H1 (cell line): ENCODE data around the gene KIF25. TPM values are rescaled to one million over a fixed set of nuclear protein-coding genes. Genes with fewer than 3 reads are reported as not detected.

Experiments used
- CTCF ChIA-PET: fragments of 300-600 bp; sonication (Branson Sonifier 250); formaldehyde crosslinking; loops from one replicate; lab custom pipeline; 2021; ENCODE audit not compliant: partially characterized antibody; lab: Charles Lee
- POLR2A ChIA-PET: fragments of 300-600 bp; sonication (Branson Sonifier 250); formaldehyde crosslinking; loops from one replicate; lab custom pipeline; 2021; ENCODE audit warnings: inconsistent platforms; ENCODE audit not compliant: partially characterized antibody; lab: Charles Lee
- DNase-seq, 2 experiments: peaks; one replicate each; pipeline versions ENCODE4 v3.0.0 to v3.0.0-alpha.2; 2010 to 2022; ENCODE audit warnings: low spot score in 2 of 2, low read depth in 1 of 2, mixed read lengths in 1 of 2
- FAIRE-seq: peaks from 2 replicates; lab custom pipeline; 2011; peaks lifted over from hg19 to GRCh38; lab: Jason Lieb, UNC
- H2AFZ ChIP-seq: 2 replicates; pipeline ENCODE4 v1.8.1; 2012; ENCODE audit warnings: low read length, inconsistent platforms
- H2AK5ac ChIP-seq: 2 replicates; pipeline ENCODE4 v1.6.1; 2013; ENCODE audit warnings: low read depth, low read length
- H2BK120ac ChIP-seq: replicated peaks from 2 replicates; pipeline ENCODE3; 2013; ENCODE audit warnings: low read depth, low read length, inconsistent platforms
- H2BK12ac ChIP-seq: 2 replicates; pipeline ENCODE4 v1.6.1; 2013; ENCODE audit warnings: low read depth, low read length
- H2BK15ac ChIP-seq: 2 replicates; pipeline ENCODE4 v1.6.1; 2013; ENCODE audit warnings: low read length
- H2BK20ac ChIP-seq: 2 replicates; pipeline ENCODE4 v1.6.1; 2013; ENCODE audit warnings: low read length
- H2BK5ac ChIP-seq: 2 replicates; pipeline ENCODE4 v1.6.1; 2013; ENCODE audit warnings: low read depth, low read length
- H3K14ac ChIP-seq: 2 replicates; pipeline ENCODE4 v1.6.1; 2013; ENCODE audit warnings: inconsistent platforms; ENCODE audit not compliant: insufficient read length
- H3K18ac ChIP-seq: 2 replicates; pipeline ENCODE4 v1.6.1; 2013; ENCODE audit warnings: low read length; ENCODE audit errors: extremely low read depth
- H3K23ac ChIP-seq: 2 replicates; pipeline ENCODE4 v1.6.1; 2013; ENCODE audit warnings: inconsistent platforms; ENCODE audit not compliant: insufficient read length
- H3K23me2 ChIP-seq: 2 replicates; pipeline ENCODE4 v1.6.1; 2013; ENCODE audit warnings: low read depth, low read length
- H3K27ac ChIP-seq: 2 replicates; pipeline ENCODE4 v1.6.1; 2011; ENCODE audit warnings: low read depth, low read length, inconsistent platforms
- H3K27me3 ChIP-seq, 4 experiments: replicated peaks in 1 of 4; 1 replicate in 1 of 4; 2 replicates in 3 of 4; pipeline versions ENCODE4 v1.6.1 to v1.8.1; 2011 to 2013; ENCODE audit warnings: low read length in 3 of 4, mild to moderate bottlenecking in 3 of 4, inconsistent platforms in 2 of 4, mixed read lengths in 2 of 4, moderate library complexity in 1 of 4; ENCODE audit not compliant: control insufficient read depth in 3 of 4, insufficient read depth in 3 of 4; ENCODE audit errors: extremely low read depth in 1 of 4
- H3K36me3 ChIP-seq, 4 experiments: 2 replicates each; pipeline versions ENCODE4 v1.6.1 to v1.8.1; 2011 to 2013; ENCODE audit warnings: mild to moderate bottlenecking in 4 of 4, low read length in 3 of 4, moderate library complexity in 2 of 4, control low read depth in 1 of 4, inconsistent platforms in 1 of 4; ENCODE audit not compliant: insufficient read depth in 4 of 4, control insufficient read depth in 2 of 4
- H3K4ac ChIP-seq: replicated peaks from 2 replicates; pipeline ENCODE3; 2013; ENCODE audit warnings: low read length, low read depth, mixed read lengths, inconsistent platforms; ENCODE audit not compliant: insufficient read length
- H3K4me1 ChIP-seq, 4 experiments: replicated peaks in 1 of 4; 1 replicate in 1 of 4; 2 replicates in 3 of 4; pipeline versions ENCODE4 v1.6.1 to v1.8.1; 2011 to 2013; ENCODE audit warnings: low read length in 3 of 4, inconsistent platforms in 2 of 4, mixed read lengths in 1 of 4; ENCODE audit not compliant: insufficient read depth in 4 of 4, control insufficient read depth in 3 of 4
- H3K4me2 ChIP-seq, 2 experiments: 2 replicates each; pipeline versions ENCODE4 v1.6.1 to v1.8.1; 2011 to 2013; ENCODE audit warnings: low read depth in 2 of 2, low read length in 2 of 2, control low read depth in 1 of 2, inconsistent platforms in 1 of 2, mild to moderate bottlenecking in 1 of 2; ENCODE audit not compliant: insufficient read depth in 1 of 2
- H3K4me3 ChIP-seq, 4 experiments: fragments of 200-600, 300-600 bp in 1 of 4; sonication (generic), shearing (Covaris generic), sonication (Bioruptor Twin) in 1 of 4; 2 replicates each; pipeline versions ENCODE4 v1.5.1 to v1.8.1; 2011 to 2016; ENCODE audit warnings: low read length in 4 of 4, low read depth in 3 of 4, control low read depth in 2 of 4, inconsistent platforms in 2 of 4, mild to moderate bottlenecking in 2 of 4, mixed read lengths in 1 of 4, moderate library complexity in 1 of 4; ENCODE audit not compliant: insufficient read depth in 2 of 4; ENCODE audit errors: extremely low read depth in 1 of 4
- H3K56ac ChIP-seq: replicated peaks from 2 replicates; pipeline ENCODE3; 2013; ENCODE audit warnings: low read depth, mild to moderate bottlenecking, mixed read lengths, low read length, inconsistent platforms; ENCODE audit not compliant: insufficient read length
- H3K79me1 ChIP-seq: 2 replicates; pipeline ENCODE4 v1.6.1; 2013; ENCODE audit warnings: low read depth, low read length, control low read depth
- H3K79me2 ChIP-seq, 2 experiments: 2 replicates each; pipeline versions ENCODE4 v1.6.1 to v1.8.1; 2012 to 2013; ENCODE audit warnings: low read length in 2 of 2, mild to moderate bottlenecking in 2 of 2, inconsistent platforms in 1 of 2; ENCODE audit not compliant: insufficient read depth in 2 of 2, control insufficient read depth in 1 of 2
- H3K9ac ChIP-seq, 4 experiments: replicated peaks in 1 of 4; 1 replicate in 1 of 4; 2 replicates in 3 of 4; pipeline versions ENCODE4 v1.6.1 to v1.8.1; 2011 to 2013; ENCODE audit warnings: low read depth in 3 of 4, low read length in 3 of 4, control low read depth in 2 of 4, mild to moderate bottlenecking in 2 of 4, moderate library complexity in 2 of 4, inconsistent platforms in 1 of 4; ENCODE audit errors: extremely low read depth in 1 of 4
- H3K9me3 ChIP-seq, 2 experiments: 2 replicates each; pipeline versions ENCODE4 v1.6.1 to v1.8.1; 2012 to 2013; ENCODE audit warnings: mild to moderate bottlenecking in 2 of 2, moderate library complexity in 2 of 2, control low read depth in 1 of 2, inconsistent platforms in 1 of 2, low read depth in 1 of 2, low read length in 1 of 2, mixed read lengths in 1 of 2; ENCODE audit not compliant: insufficient read depth in 2 of 2
- H4K20me1 ChIP-seq, 2 experiments: replicated peaks in 1 of 2; 2 replicates each; pipeline versions ENCODE3 to v1.8.1; 2011 to 2013; ENCODE audit warnings: inconsistent platforms in 2 of 2, low read length in 2 of 2, mild to moderate bottlenecking in 1 of 2; ENCODE audit not compliant: insufficient read depth in 2 of 2, control insufficient read depth in 1 of 2
- H4K5ac ChIP-seq: 2 replicates; pipeline ENCODE4 v1.6.1; 2013; ENCODE audit warnings: low read length, low read depth, mixed read lengths, inconsistent platforms; ENCODE audit not compliant: insufficient read length
- H4K8ac ChIP-seq: 2 replicates; pipeline ENCODE4 v1.8.0; 2013; ENCODE audit warnings: mild to moderate bottlenecking, moderate library complexity, low read length, inconsistent platforms; ENCODE audit not compliant: insufficient read depth; ENCODE audit errors: extremely low read depth
- H4K91ac ChIP-seq: replicated peaks from 2 replicates; pipeline ENCODE3; 2013; ENCODE audit warnings: low read length, mixed read lengths, inconsistent platforms; ENCODE audit not compliant: insufficient read length
- CTBP2 ChIP-seq: IDR thresholded peaks from 2 replicates; pipeline ENCODE4 v1.7.0; 2011; ENCODE audit warnings: borderline replicate concordance, mild to moderate bottlenecking, moderate library complexity, mixed read lengths, low read length; ENCODE audit not compliant: insufficient read depth, insufficient read length
- PHF8 ChIP-seq: fragments of 200-600 bp; sonication (generic); conservative IDR thresholded peaks from 2 replicates; pipeline ENCODE4 v1.7.1; 2012; ENCODE audit warnings: low read depth, mild to moderate bottlenecking, inconsistent platforms, low read length, moderate library complexity
- SIRT6 ChIP-seq: IDR thresholded peaks from one replicate; pipeline ENCODE4 v1.7.1; 2012; ENCODE audit warnings: low read length, inconsistent platforms
- YY1 ChIP-seq: IDR thresholded peaks from 2 replicates; pipeline ENCODE4 v1.6.1; 2011; ENCODE audit warnings: low read depth, mild to moderate bottlenecking, low read length
- WGBS, 2 experiments: shearing (Covaris generic) in 1 of 2; methylation state at CpG; one replicate each; pipeline versions ENCODE4 v1.1.6 to v1.1.7; 2013 to 2015; ENCODE audit warnings: low lambda C conversion rate in 2 of 2, mixed read lengths in 2 of 2, inconsistent platforms in 1 of 2, low coverage in 1 of 2, missing lambda C conversion rate in 1 of 2; ENCODE audit not compliant: insufficient replicate concordance in 2 of 2, insufficient coverage in 1 of 2, insufficient read length in 1 of 2; ENCODE audit errors: extremely low coverage in 1 of 2, missing lambda C conversion rate in 1 of 2; 5-methylcytosine and 5-hydroxymethylcytosine counted together
- polyA plus RNA-seq, 7 experiments: library from polyadenylated mRNA; depleted of rRNA in 3 of 7; stranded (reverse) in 5 of 7; unstranded in 2 of 7; fragments of >200 nt in 5 of 7; fragments of 200-250 nt in 2 of 7; gene quantifications; 1 replicate in 5 of 7; 2 replicates in 1 of 7; 4 replicates in 1 of 7; pipeline versions ENCODE4 v1.2.1 to v1.2.3, GENCODE V29; 2011 to 2013; ENCODE audit warnings: missing spikeins in 2 of 7, mixed read lengths in 2 of 7
- total RNA-seq: library from RNA; stranded (reverse); fragmentation: NEBNext Ultra II Directional; extraction: Animal tissue kit (Norgen Biotek cat#: 25700); gene quantifications from 2 replicates; pipeline ENCODE4 v1.2.1, GENCODE V29; 2021
- TF ChIP-seq, protein P1 (sequence below), 3 experiments: IDR thresholded peaks; 1 replicate in 2 of 3; 2 replicates in 1 of 3; pipeline versions ENCODE4 v1.5.1 to v1.6.1; 2011; ENCODE audit warnings: low read length in 3 of 3, mild to moderate bottlenecking in 3 of 3, inconsistent platforms in 2 of 3, low read depth in 1 of 3, moderate library complexity in 1 of 3; ENCODE audit not compliant: insufficient read depth in 1 of 3; ENCODE audit errors: control extremely low read depth in 1 of 3

KIF25 gene
- total and polyA plus RNA-seq, 2 of the 8 experiments (the other 6 are each of a cell fraction or from before 2014, with no cell fraction given) = 1.5 to 2.0 TPM

GRCh38 chr6:168055696-168056489 is 58.4 kb downstream of the KIF25 start:
- Histone ChIP-seq H3K27ac (no peak overlapping the region), H3K9me3 (no peaks in the 10 kb centered on the region), H3K79me2 (no peaks in the 10 kb centered on the region), H3K23me2 (no peaks in the 10 kb centered on the region), H4K91ac (no peak overlapping the region), H2BK15ac (no peak overlapping the region), H3K18ac (no peak overlapping the region), H3K14ac (no peak overlapping the region), H3K23ac (no peak overlapping the region), H3K27me3 (no peaks in the 10 kb centered on the region; a peak in 1 of 7 replicates), H3K4me2 (no peak overlapping the region), H3K4ac (no peak overlapping the region), H4K8ac (no peak overlapping the region), H3K4me3 (no peak overlapping the region), H4K20me1 (no peaks in the 10 kb centered on the region), H2BK5ac (no peak overlapping the region), H3K4me1 (no peaks in the 10 kb centered on the region; a peak in 1 of 7 replicates), H2AK5ac (no peak overlapping the region), H2BK120ac (no peak overlapping the region), H2AFZ (no peak overlapping the region), H3K36me3 (no peaks in the 10 kb centered on the region; a peak in 1 of 8 replicates), H3K9ac (no peak overlapping the region), H2BK12ac (no peak overlapping the region), H3K79me1 (no peaks in the 10 kb centered on the region), H4K5ac (no peak overlapping the region), H3K56ac (no peak overlapping the region), H2BK20ac (no peak overlapping the region)
- DNase-seq = no peak
- no peak for FAIRE-seq
- POLR2A ChIA-PET = no interaction called here
- WGBS, 2 experiments = 86% methylated on average over 22 of the region's 22 CpGs; no CpG with 5 or more reads in 1 of the 2 experiments
- TF ChIP-seq PHF8 (no peak), SIRT6 (no peak), CTBP2 (no peak), YY1 (no peak)
- TF ChIP-seq, protein P1, sequence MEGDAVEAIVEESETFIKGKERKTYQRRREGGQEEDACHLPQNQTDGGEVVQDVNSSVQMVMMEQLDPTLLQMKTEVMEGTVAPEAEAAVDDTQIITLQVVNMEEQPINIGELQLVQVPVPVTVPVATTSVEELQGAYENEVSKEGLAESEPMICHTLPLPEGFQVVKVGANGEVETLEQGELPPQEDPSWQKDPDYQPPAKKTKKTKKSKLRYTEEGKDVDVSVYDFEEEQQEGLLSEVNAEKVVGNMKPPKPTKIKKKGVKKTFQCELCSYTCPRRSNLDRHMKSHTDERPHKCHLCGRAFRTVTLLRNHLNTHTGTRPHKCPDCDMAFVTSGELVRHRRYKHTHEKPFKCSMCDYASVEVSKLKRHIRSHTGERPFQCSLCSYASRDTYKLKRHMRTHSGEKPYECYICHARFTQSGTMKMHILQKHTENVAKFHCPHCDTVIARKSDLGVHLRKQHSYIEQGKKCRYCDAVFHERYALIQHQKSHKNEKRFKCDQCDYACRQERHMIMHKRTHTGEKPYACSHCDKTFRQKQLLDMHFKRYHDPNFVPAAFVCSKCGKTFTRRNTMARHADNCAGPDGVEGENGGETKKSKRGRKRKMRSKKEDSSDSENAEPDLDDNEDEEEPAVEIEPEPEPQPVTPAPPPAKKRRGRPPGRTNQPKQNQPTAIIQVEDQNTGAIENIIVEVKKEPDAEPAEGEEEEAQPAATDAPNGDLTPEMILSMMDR (IDR thresholded peaks at IDR 0.05; ENCODE audit: control extremely low read depth in 1 of 3, insufficient read depth in 1 of 3, low read depth in 1 of 3, low read length in 3 of 3) = no peak
- CTCF ChIA-PET = interaction anchor here (0.7 to 1.8 kb wide), 6 partner anchors 10 to 476 kb away, joined by 3 to 9 read pairs (median 4); no protein-coding TSS in a partner anchor
